Measurements from ENCODE around the gene ACTMAP.

The ACTMAP gene

DNA sequence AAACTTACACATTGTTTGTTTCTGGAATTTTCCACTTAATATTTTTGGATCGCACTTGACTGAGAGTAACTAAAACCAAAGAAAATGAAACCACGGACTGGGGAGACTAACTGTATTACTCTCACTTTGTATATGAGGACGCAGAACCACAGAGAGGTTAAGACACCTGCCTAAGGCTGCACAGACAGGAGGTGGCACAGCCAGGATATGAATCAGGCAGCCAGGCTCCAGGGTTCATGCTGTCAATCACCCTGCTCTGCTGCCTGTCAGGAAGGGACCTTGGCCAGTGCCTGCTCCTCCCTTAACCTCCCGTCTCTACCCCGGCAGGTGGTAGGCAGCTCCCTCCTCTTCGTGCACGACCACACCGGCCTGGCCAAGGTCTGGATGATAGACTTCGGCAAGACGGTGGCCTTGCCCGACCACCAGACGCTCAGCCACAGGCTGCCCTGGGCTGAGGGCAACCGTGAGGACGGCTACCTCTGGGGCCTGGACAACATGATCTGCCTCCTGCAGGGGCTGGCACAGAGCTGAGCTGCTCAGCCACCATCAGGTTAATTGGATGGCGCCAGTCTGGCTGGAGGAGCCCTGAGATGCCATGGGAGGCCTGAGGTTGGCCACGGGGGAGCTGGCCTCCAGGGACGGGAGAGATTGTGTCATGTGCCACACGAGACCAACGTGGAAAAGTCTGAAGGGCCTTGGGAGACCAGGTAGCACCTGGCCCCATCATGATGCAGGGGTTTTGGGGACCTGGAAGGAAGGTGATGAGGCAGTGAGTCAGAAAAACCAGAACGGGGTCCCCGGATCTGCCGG, 11.0 kb downstream of the ACTMAP start:
- CTCF ChIA-PET: interaction anchor here (0.6 kb wide), 1 partner anchor 239 kb away, joined by 3 read pairs; no protein-coding TSS in a partner anchor
- no peaks in the 10 kb centered on the region for H3K9me3 ChIP-seq (ENCODE audit: control insufficient read depth, insufficient read depth, low read depth, low read length)

DNA sequence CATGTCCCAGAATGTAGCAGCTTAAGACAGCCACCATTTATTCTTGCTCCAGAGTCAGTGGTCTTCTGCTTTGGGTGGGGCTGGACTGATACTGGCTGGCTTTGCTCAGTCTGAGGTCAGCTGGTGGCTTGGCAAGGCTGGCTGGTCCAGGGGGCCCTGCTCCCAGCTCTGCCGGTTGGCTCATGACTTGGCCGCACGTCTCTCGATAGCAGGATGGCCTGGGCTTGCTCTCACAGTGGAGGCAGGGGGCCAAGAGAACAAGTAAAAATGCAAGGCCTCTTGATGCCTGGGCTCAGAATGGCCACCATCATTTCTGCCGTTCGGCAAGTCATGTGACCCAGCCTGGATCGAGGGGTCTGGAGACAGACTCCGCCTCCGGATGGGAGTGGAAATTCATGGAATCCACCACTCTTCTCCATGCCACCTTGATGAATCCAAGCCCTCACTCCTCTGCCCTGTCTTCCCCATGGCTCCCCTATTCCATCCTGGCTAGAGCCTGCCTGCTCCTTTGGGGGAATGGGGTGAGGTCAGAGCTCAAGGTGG, 13.1 kb downstream of the ACTMAP start:
- POLR2A ChIA-PET: interaction anchor here (1.7 to 2.4 kb wide), 2 partner anchors 13 to 20 kb away, joined by 5 to 9 read pairs; partner anchors contain the start of genes ACTMAP, COQ8B and ITPKC
- Histone ChIP-seq H3K27ac (ENCODE audit: extremely low read depth, low read depth, low read length) (peak overlapping the region; percentile 16; the same call in 1 of the 2 replicates), H3K9me3 (ENCODE audit: control insufficient read depth, insufficient read depth, low read depth, low read length) (no peaks in the 10 kb centered on the region), H3K4me1 (ENCODE audit: control insufficient read depth, insufficient read depth, low read length) (no peaks in the 10 kb centered on the region), H3K36me3 (ENCODE audit: control insufficient read depth in 2 of 2, insufficient read depth in 1 of 2, low read length in 2 of 2) (peaks cover 73 to 77% of the 10 kb centered on the region in 2 experiments), H3K4me3 (ENCODE audit: low read depth, low read length) (no peak overlapping the region)
- no peak for TF ChIP-seq ZNF626 (tag by site-specific recombination; IDR thresholded peaks at IDR 0.05)
- TF ChIP-seq IKZF3 (tag by site-specific recombination; IDR thresholded peaks at IDR 0.05): peak; percentile 30; the same call in 1 of the 2 replicates
- no peak for TF ChIP-seq ZNF354C (tag by site-specific recombination; IDR thresholded peaks at IDR 0.05; ENCODE audit: borderline replicate concordance, low read depth)
- TF ChIP-seq ZNF416 (tag by site-specific recombination; IDR thresholded peaks at IDR 0.05): no peak
- TF ChIP-seq, protein P1, sequence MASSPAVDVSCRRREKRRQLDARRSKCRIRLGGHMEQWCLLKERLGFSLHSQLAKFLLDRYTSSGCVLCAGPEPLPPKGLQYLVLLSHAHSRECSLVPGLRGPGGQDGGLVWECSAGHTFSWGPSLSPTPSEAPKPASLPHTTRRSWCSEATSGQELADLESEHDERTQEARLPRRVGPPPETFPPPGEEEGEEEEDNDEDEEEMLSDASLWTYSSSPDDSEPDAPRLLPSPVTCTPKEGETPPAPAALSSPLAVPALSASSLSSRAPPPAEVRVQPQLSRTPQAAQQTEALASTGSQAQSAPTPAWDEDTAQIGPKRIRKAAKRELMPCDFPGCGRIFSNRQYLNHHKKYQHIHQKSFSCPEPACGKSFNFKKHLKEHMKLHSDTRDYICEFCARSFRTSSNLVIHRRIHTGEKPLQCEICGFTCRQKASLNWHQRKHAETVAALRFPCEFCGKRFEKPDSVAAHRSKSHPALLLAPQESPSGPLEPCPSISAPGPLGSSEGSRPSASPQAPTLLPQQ (tag by site-specific recombination; IDR thresholded peaks at IDR 0.05): no peak
- no peak for TF ChIP-seq TRIM28 (IDR thresholded peaks at IDR 0.05; ENCODE audit: borderline replicate concordance, low read length)
- no peak for TF ChIP-seq ZNF302 (tag by site-specific recombination; IDR thresholded peaks at IDR 0.05; ENCODE audit: low read depth)
- TF ChIP-seq ZFP69B (tag by site-specific recombination; IDR thresholded peaks at IDR 0.05): no peak
- CTCF ChIA-PET: interaction anchor here (0.6 to 0.9 kb wide), 2 partner anchors 90 to 102 kb away, joined by 3 to 5 read pairs; no protein-coding TSS in a partner anchor

More for the DNA sequence above, 11.0 kb downstream of the ACTMAP start:
- no peak for TF ChIP-seq ZNF350 (tag by site-specific recombination; IDR thresholded peaks at IDR 0.05)
- no peak for TF ChIP-seq ZNF184 (tag by site-specific recombination; IDR thresholded peaks at IDR 0.05)
- TF ChIP-seq GLIS1 (tag by site-specific recombination; IDR thresholded peaks at IDR 0.05): peak; percentile 88
- TF ChIP-seq ZIC2 (tag by site-specific recombination; IDR thresholded peaks at IDR 0.05): peak; percentile 46
- TF ChIP-seq ZNF785 (tag by site-specific recombination; IDR thresholded peaks at IDR 0.05): no peak
- no peak for TF ChIP-seq ZNF311 (tag by site-specific recombination; IDR thresholded peaks at IDR 0.05; ENCODE audit: borderline replicate concordance)
- TF ChIP-seq WT1 (tag by site-specific recombination; IDR thresholded peaks at IDR 0.05): peak; percentile 43
- no peak for TF ChIP-seq GLI4 (tag by site-specific recombination; IDR thresholded peaks at IDR 0.05)
- TF ChIP-seq, protein P2, sequence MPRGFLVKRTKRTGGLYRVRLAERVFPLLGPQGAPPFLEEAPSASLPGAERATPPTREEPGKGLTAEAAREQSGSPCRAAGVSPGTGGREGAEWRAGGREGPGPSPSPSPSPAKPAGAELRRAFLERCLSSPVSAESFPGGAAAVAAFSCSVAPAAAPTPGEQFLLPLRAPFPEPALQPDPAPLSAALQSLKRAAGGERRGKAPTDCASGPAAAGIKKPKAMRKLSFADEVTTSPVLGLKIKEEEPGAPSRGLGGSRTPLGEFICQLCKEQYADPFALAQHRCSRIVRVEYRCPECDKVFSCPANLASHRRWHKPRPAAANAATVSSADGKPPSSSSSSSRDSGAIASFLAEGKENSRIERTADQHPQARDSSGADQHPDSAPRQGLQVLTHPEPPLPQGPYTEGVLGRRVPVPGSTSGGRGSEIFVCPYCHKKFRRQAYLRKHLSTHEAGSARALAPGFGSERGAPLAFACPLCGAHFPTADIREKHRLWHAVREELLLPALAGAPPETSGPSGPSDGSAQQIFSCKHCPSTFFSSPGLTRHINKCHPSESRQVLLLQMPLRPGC (tag by site-specific recombination; IDR thresholded peaks at IDR 0.05): no peak
- TF ChIP-seq EGR2 (tag by site-specific recombination; IDR thresholded peaks at IDR 0.05; ENCODE audit: low read depth): no peak
- TF ChIP-seq ZBTB20 (tag by site-specific recombination; IDR thresholded peaks at IDR 0.05): no peak
- no peak for TF ChIP-seq ZNF24 (tag by site-specific recombination; IDR thresholded peaks at IDR 0.05)
- TF ChIP-seq ZNF174 (tag by site-specific recombination; IDR thresholded peaks at IDR 0.05): no peak
- TF ChIP-seq ZNF768 (tag by site-specific recombination; IDR thresholded peaks at IDR 0.05): peak; percentile 97; the same call in 1 of the 2 replicates
- TF ChIP-seq ZNF335 (tag by site-specific recombination; conservative IDR thresholded peaks at IDR 0.05): peak; percentile 74
- peak; percentile 40; the same call in 1 of the 2 replicates for TF ChIP-seq ZNF600 (tag by site-specific recombination; IDR thresholded peaks at IDR 0.05)
- no peak for TF ChIP-seq HOXA7 (CRISPR knock-in tag; IDR thresholded peaks at IDR 0.05; ENCODE audit: borderline replicate concordance)
- TF ChIP-seq, protein P3, sequence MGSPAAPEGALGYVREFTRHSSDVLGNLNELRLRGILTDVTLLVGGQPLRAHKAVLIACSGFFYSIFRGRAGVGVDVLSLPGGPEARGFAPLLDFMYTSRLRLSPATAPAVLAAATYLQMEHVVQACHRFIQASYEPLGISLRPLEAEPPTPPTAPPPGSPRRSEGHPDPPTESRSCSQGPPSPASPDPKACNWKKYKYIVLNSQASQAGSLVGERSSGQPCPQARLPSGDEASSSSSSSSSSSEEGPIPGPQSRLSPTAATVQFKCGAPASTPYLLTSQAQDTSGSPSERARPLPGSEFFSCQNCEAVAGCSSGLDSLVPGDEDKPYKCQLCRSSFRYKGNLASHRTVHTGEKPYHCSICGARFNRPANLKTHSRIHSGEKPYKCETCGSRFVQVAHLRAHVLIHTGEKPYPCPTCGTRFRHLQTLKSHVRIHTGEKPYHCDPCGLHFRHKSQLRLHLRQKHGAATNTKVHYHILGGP (tag by site-specific recombination; IDR thresholded peaks at IDR 0.05): no peak
- TF ChIP-seq, protein P4, sequence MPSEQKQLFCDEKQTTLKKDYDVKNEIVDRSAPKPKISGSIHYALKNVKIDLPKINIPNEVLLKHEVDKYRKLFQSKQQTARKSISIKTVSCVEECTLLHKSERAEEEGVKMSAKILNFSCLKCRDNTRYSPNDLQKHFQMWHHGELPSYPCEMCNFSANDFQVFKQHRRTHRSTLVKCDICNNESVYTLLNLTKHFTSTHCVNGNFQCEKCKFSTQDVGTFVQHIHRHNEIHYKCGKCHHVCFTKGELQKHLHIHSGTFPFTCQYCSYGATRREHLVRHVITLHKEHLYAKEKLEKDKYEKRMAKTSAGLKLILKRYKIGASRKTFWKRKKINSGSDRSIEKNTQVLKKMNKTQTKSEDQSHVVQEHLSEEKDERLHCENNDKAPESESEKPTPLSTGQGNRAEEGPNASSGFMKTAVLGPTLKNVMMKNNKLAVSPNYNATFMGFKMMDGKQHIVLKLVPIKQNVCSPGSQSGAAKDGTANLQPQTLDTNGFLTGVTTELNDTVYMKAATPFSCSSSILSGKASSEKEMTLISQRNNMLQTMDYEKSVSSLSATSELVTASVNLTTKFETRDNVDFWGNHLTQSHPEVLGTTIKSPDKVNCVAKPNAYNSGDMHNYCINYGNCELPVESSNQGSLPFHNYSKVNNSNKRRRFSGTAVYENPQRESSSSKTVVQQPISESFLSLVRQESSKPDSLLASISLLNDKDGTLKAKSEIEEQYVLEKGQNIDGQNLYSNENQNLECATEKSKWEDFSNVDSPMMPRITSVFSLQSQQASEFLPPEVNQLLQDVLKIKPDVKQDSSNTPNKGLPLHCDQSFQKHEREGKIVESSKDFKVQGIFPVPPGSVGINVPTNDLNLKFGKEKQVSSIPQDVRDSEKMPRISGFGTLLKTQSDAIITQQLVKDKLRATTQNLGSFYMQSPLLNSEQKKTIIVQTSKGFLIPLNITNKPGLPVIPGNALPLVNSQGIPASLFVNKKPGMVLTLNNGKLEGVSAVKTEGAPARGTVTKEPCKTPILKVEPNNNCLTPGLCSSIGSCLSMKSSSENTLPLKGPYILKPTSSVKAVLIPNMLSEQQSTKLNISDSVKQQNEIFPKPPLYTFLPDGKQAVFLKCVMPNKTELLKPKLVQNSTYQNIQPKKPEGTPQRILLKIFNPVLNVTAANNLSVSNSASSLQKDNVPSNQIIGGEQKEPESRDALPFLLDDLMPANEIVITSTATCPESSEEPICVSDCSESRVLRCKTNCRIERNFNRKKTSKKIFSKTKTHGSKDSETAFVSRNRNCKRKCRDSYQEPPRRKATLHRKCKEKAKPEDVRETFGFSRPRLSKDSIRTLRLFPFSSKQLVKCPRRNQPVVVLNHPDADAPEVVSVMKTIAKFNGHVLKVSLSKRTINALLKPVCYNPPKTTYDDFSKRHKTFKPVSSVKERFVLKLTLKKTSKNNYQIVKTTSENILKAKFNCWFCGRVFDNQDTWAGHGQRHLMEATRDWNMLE (tag by site-specific recombination; conservative IDR thresholded peaks at IDR 0.05; ENCODE audit: low read depth): no peak
- TF ChIP-seq GLI2 (tag by site-specific recombination; IDR thresholded peaks at IDR 0.05; ENCODE audit: borderline replicate concordance, low read depth): no peak
- Histone ChIP-seq H3K4me1 (ENCODE audit: control insufficient read depth, insufficient read depth, low read length) (no peaks in the 10 kb centered on the region), H3K27ac (ENCODE audit: extremely low read depth, low read depth, low read length) (no peak overlapping the region), H3K36me3 (ENCODE audit: control insufficient read depth in 2 of 2, insufficient read depth in 1 of 2, low read length in 2 of 2) (peaks cover 64 to 77% of the 10 kb centered on the region in 2 experiments), H3K4me3 (ENCODE audit: low read depth, low read length) (no peak overlapping the region)
- POLR2A ChIA-PET: interaction anchor here (0.5 to 3.5 kb wide), 2 partner anchors 12 to 16 kb away, joined by 6 to 30 read pairs; partner anchors contain the start of genes ACTMAP and SNRPA
